ENCODE results near the gene MACROH2A1.

MACROH2A1 gene

GRCh38 chr5:135312255-135312935 lies 86.6 kb downstream of the MACROH2A1 start:
- no peak overlapping the region for H3K4me3 Mint-ChIP-seq
- no peak overlapping the region for H3K27ac Mint-ChIP-seq
- no peak for TF ChIP-seq CTCF (IDR thresholded peaks at IDR 0.05; ENCODE audit: unreplicated experiment in 3 of 3)
- H3K9me3 Mint-ChIP-seq: no peaks in the 10 kb centered on the region
- H3K36me3 Mint-ChIP-seq (ENCODE audit: low read depth): no peaks in the 10 kb centered on the region
- peaks cover 5% of the 10 kb centered on the region for H3K27me3 Mint-ChIP-seq (ENCODE audit: low read depth)
- H3K4me1 Mint-ChIP-seq: peaks cover 33% of the 10 kb centered on the region

GRCh38 chr5:135310328-135310989 lies 88.6 kb downstream of the MACROH2A1 start:
- no peak overlapping the region for H3K27ac Mint-ChIP-seq
- no peaks in the 10 kb centered on the region for H3K36me3 Mint-ChIP-seq (ENCODE audit: low read depth)
- H3K4me1 Mint-ChIP-seq: peaks cover 50% of the 10 kb centered on the region
- H3K4me3 Mint-ChIP-seq: no peak overlapping the region
- peaks cover 16% of the 10 kb centered on the region for H3K27me3 Mint-ChIP-seq (ENCODE audit: low read depth)
- no peaks in the 10 kb centered on the region for H3K9me3 Mint-ChIP-seq
- no peak for TF ChIP-seq CTCF (IDR thresholded peaks at IDR 0.05; ENCODE audit: unreplicated experiment in 3 of 3)

GRCh38 chr5:135309391-135310327 lies 89.4 kb downstream of the MACROH2A1 start:
- TF ChIP-seq CTCF (IDR thresholded peaks at IDR 0.05; ENCODE audit: unreplicated experiment in 3 of 3): no peak
- peaks cover 58% of the 10 kb centered on the region for H3K4me1 Mint-ChIP-seq
- no peak overlapping the region for H3K4me3 Mint-ChIP-seq

GRCh38 chr5:135308752-135309151 lies 90.3 kb downstream of the MACROH2A1 start:
- H3K27ac Mint-ChIP-seq: peak overlapping the region; percentile 60 to 80 (median 68)
- H3K36me3 Mint-ChIP-seq (ENCODE audit: low read depth): no peaks in the 10 kb centered on the region
- H3K27me3 Mint-ChIP-seq (ENCODE audit: low read depth): peaks cover 17% of the 10 kb centered on the region
- no peaks in the 10 kb centered on the region for H3K9me3 Mint-ChIP-seq
- H3K4me3 Mint-ChIP-seq: no peak overlapping the region
- no peak for TF ChIP-seq CTCF (IDR thresholded peaks at IDR 0.05; ENCODE audit: unreplicated experiment in 3 of 3)
- peaks cover 67% of the 10 kb centered on the region for H3K4me1 Mint-ChIP-seq

More at GRCh38 chr5:135309391-135310327, 89.4 kb downstream of the MACROH2A1 start:
- no peaks in the 10 kb centered on the region for H3K36me3 Mint-ChIP-seq (ENCODE audit: low read depth)
- H3K9me3 Mint-ChIP-seq: no peaks in the 10 kb centered on the region
- H3K27me3 Mint-ChIP-seq (ENCODE audit: low read depth): peaks cover 17% of the 10 kb centered on the region
- peak overlapping the region; percentile 60 to 80 (median 68) for H3K27ac Mint-ChIP-seq

- no peak overlapping the region for H3K4me3 Mint-ChIP-seq
- no peaks in the 10 kb centered on the region for H3K36me3 Mint-ChIP-seq (ENCODE audit: low read depth)
- no peak for TF ChIP-seq CTCF (IDR thresholded peaks at IDR 0.05; ENCODE audit: unreplicated experiment in 3 of 3)
- no peaks in the 10 kb centered on the region for H3K9me3 Mint-ChIP-seq
- H3K27me3 Mint-ChIP-seq (ENCODE audit: low read depth): peaks cover 17% of the 10 kb centered on the region
- peaks cover 72% of the 10 kb centered on the region for H3K4me1 Mint-ChIP-seq
- H3K27ac Mint-ChIP-seq: peak overlapping the region; percentile 60 to 80 (median 68)
Measured at GRCh38 chr5:135308245-135308644, 90.8 kb downstream of the MACROH2A1 start.
